HG03521 (cell line): Measurements from ENCODE around the gene SMG7.

Experiments used
- ATAC-seq: cut with Tn5 transposase; IDR thresholded peaks from one replicate; pipeline ENCODE4 v1.9.1; 2021; ENCODE audit warnings: mild to moderate bottlenecking, moderate library complexity; ENCODE audit not compliant: unreplicated experiment

The SMG7 gene

DNA sequence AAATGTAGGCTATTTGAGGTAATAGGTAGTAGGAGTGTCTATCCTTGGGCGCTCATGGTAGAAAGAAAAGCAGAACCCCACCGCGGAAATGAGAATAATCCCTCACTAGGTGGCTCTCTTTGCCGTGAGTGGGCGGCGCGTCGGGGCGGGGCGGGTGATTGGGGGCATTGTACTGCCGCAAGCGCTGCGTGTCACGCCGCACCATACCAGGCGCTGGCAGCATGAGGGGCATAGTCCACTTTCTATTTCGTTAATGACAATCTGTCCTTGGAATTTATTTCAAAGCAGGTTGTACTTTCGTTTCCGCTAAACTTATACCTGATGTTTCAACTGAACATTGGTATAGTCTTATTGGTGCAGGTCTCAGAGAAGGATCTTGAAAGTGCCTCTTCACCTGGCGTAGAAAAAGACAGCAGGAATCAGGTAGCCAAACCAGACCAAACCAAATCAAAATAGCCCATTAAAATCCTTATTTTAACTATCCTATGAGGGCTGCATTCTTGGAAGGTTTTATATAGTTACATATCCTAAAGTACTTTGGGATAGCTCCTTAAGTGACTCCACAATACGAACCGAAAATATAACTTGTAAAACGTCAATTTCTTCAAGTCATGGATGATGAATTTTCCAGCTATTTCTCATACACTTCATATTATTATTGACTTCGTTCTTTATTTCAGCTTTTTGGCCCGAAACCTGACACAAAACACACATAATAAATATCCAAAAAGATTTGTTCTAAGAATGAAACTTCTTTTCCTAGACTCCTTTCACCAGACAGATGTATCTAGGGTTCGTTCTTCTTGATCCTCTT lies 1.9 kb upstream of the SMG7 start:
- peak; percentile 31 for ATAC-seq

DNA sequence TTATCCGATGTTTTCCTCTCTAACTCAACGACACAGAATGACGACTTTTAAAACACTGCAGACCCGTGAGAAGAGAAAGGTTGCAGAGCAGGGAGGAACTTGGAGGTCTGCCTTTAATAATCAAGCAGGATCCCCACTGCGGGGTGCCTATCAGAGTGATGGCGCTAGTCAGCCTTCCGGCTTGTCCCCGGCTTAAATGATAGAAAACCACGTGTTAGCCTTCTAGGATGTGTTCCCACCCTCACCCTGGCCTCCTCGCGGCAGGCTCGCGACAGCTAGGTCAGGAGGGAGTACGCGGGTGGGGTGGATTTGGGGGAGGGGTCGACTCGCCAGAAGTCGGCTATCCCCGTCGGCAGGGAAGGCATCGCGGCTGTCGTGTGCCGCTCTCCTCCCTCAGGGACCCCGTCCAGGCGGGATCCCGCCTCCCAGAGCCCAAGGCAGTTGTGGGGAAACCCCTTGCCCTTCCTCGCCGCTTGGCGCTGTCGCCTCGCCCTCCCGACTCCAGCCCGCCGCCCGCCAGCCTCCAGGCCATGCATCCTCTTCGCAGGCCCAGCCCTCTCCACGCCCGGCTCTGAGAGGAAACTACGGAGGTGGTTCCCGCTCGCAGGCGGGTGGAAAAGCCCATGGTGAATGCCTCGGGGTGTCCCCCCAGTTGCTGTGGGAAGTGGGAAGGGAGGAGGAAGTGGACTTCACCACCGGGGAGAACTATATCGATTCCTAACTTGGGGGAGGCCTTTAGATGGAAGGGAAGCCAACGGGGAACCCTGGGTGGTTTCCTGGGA lies 1.1 kb upstream of the SMG7 start:
- ATAC-seq, result peak; percentile 17

DNA sequence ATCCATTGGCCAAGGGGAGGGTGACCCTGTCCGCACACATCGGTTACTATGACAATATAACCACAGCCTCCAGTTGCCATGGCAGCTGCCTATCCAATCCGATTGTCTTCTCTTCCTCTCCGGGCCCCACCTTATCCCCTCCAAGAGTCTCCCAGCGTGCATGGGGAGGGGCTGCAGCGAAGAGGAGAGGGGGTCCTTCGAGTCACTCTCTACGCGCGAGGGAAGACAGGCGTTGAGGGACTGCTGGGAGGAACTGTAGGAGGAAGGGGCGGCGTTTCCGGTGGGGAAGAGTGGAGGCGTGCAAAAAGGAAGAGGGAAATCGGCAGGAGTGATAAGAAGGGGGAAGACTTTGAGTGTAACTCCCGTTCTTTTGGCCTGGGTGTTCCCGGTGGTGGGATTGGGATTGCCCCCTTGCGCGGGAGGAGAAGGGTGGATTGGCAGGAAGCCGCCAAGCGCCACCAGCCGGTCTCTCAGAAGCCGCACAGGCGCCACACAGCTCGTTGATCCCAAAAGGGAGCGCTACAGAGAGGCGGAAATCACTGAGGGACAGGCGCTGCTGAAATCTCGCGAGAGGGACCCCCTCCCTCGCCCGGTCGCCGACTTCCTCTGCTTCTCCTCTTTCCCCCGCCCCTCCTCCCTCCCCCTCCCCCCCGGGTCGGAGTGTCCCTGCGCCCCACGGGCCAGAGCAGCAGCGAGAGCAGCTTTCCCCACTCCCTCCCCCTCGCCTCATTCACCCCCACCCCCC lies 384 bp upstream of the SMG7 start:
- peak; percentile 47 for ATAC-seq

DNA sequence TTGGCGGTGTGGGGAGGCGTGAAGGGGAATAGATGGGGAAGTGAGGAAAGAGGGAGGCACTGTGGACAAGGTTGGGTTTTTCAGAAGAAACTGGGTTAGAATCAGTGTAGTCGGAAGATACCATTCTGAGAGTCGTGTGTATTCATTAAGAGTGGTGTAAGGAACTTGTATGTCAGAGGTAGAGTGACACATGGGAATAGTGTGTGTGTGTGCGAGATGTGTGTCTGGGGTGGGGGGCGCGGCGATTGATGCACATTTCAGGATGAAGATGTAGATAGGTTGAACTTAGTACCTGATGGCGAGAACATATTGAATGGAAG lies 878 bp downstream of the SMG7 start:
- ATAC-seq, result no peak

DNA sequence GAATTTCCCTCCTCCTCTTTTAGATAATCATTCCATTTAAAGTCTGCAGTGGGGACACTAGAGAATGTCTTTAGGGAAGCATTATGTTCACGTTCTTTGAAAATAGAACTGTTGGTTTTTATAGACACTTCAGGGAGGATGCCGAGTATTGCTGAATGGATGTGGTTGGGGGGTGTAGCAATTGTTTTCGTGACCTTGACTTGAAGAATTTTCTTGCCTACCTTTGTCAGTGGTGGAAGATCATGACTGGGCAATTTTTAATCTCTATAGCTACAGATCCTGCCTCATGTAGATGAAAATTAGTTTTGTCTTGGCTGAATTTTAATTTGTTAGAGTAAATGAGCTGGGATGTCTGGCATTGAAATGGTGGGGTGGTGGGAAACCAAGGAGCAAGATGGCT lies 3.8 kb downstream of the SMG7 start:
- no peak for ATAC-seq

DNA sequence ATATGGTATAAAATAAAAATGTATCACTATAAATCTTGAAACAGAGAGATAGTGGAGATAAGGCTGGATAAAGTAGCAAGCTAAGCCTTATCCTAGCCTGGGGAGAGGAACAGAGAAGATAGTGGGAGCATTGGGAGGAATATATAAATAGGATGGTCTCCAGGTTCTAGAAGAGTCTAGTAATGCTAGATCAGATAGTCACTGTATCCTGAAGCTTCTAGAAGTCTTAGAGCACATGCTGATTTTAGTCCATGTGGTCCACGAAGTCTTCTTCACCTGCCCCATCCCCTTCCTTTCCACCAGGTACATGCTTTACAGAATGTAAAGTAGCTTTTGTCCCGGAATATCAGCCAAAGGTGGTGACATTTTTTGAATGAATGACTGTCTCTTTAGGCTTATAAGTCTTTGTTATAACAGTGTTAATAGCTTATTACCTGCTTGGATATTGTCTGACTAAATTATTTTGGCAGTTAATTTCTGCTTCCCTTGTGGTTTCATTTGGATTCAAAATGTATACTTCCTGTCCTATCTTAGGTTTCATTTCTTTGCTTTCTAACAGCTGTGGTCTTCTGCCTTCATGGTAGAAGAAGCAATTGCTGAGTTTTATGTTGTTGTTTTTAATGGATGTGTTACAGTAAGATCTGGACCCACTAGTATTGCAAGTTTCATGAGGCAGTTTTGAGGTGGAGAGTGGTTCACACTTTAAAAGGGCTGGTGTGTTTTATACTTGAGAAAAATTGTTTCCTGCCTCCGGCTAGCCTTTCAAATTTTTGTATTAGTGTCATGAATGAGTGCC lies 5.9 kb downstream of the SMG7 start:
- no peak for ATAC-seq

DNA sequence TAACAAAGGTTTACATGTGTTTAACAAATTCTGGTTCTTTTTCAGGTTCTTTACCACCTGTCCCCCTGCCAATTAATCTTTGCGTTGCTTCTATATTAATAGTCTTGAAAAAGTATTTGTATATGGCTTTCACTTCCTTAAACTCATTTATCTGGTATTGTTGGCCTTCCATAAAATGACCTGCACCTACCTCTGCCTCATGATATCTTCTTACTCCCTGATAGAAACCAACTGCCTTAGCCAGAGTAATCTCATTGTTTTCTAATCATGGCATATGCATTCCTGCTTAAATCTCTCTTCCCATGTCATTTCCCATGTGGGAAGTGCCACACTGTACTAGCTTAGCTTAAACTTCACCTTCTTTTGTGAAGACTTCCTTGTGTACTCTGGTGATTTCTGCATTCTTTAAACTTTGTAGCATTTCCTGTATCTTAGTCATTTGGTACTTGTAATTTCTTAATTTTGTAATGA lies 8.7 kb downstream of the SMG7 start:
- peak; percentile 55 for ATAC-seq

DNA sequence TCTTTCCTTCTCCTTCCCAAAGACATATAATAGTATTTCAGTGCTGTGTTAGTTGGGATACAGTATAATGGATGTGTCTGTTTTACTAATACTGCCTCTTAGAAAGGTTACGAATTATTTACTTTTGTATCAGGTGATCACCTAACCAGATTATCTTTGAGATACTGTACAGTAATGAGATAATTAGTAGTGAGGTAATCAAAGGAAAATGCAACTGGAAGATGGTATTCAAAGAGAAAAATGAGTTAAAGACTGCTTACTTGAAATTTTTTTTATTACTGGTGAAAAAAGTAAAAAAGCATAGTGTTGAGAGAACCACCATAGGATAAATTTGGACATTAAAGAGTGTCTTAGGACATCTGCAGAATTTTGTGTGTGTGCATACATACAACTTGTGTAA lies 10.9 kb downstream of the SMG7 start:
- ATAC-seq, result no peak

DNA sequence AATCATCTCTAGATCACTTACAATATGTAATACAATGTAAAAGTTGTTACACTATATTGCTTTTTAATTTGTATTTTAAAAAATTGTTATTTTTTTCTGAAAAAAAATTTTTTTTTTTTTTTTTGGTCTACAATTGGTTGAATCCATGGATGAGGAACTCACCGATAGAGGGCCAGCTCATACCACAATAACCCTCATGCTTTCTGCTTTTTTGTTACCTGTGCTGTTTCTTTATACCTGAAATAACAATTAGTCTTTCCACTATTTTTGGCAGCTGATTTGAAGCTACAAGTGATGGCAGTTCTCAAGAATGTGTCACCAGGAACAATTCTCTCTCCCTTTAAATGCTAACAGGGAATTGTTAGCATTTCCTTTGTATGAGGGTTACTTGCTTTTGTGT lies 12.0 kb downstream of the SMG7 start:
- ATAC-seq, result no peak

DNA sequence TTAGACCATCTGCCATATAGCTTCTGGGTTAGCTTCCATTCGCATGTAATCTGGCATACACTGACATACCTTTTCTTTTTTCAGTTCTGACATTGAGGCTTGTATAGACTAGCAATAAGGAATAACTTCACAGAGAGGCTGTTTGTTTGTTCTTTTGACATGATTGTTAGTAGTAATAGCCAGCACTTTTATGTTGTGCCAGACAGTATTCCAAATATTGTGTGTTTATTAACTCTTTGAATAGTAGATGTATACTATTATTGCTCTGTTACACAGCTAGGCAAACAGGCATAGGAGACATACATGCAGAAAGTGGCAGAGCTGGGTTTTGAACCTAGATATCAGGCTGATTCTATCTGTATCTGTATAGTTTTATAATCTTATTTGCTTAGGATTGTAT lies 12.6 kb downstream of the SMG7 start:
- ATAC-seq, result no peak

DNA sequence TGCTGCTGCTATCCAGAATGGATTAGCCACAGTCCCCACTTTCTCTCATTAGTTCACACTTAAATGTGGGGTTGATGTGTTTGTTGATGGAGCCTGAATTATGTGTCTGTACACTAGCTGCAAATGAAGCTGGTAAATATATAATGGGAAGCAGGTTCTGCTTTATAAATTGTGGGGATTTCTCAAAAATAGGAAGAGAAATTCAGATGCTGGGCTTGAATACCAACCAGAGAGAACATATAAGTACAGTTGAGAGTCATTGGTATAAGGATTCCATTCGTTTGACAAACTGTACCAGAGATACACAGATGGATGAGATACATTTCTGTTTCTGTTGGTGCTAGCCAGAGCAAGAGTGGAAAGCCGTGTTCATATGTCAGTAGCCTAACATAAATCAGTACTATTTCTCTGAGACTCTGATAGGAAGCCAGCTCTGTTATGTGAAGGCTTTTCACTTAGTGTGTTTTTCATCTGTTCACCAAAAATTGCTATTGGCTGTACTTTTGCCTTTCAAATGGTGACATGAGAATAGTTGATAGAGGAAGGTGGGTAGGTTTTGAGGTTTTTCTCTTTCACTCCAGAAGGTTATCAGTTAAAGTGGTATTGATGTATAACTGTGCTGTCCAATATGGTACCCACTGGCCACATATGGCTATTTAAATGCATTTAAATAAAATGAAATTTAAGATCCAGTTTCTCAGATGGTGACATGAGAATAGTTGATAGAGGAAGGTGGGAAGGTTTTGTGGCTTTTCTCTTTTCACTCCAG lies 15.6 kb downstream of the SMG7 start:
- no peak for ATAC-seq

DNA sequence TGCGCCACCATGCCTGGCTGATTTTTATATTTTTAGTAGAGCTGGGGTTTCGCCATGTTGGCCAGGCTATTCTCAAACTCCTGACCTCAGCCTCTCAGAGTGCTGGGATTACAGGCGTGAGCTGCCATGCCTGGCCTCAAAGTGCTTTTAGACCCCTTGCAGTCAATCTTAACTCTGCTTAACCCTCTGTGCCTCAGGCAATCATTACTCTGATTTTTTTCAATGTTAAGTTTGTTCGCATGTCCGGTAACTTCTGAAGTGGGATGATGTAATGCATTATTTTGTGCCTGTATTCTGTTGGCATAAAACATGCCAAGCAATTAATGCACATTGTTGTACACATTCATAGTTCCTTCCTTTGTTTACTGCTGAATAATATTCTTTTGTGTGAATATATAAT lies 18.6 kb downstream of the SMG7 start:
- no peak for ATAC-seq

DNA sequence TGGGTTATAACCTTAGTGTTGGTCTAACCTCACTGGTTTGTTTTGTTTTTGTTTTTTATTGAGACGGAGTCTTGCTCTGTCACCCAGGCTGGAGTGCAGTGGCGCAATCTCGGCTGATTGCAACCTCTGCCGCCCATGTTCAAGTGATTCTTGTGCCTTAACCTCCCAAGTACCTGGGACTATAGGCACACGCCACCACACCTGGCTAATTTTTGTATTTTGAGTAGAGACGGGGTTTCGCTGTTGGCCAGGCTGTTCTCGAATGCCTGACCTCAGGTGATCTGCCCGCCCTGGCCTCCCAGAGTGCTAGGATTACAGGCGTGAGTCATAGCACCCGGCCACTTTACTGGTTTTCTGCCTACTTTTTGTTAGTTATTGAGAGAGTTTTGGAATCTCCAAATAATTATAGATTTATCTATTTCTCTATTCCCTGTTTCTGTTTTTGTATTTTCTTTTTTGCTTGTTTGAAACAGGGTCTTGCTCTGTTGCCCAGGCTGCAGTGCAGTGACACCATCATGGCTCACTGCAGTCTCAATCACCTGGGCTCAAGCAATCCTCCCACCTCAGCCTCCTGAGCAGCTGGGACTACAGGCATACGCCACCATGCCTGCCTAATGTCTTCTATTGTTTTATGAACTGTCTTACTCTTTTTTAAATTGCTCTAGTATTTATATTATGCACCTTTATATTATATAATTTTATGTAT lies 21.4 kb downstream of the SMG7 start:
- ATAC-seq, result no peak

DNA sequence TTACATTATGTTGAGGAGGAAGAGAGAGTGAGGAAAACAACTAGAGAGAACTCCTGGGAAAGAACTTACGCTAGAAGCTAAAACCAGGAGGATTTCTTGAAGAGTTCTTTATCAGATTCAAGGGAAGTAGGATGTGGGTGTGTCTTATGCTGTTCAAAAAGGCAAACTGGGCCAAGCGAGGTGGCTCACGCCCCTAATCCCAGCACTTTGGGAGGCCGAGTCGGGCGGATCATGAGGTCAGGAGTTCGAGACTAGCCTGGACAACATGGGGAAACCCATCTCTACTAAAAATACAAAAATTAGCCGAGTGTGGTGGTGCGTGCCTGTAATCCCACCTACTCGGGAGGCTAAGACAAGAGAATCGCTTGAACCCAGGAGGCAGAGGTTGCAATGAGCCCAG lies 23.1 kb downstream of the SMG7 start:
- no peak for ATAC-seq

DNA sequence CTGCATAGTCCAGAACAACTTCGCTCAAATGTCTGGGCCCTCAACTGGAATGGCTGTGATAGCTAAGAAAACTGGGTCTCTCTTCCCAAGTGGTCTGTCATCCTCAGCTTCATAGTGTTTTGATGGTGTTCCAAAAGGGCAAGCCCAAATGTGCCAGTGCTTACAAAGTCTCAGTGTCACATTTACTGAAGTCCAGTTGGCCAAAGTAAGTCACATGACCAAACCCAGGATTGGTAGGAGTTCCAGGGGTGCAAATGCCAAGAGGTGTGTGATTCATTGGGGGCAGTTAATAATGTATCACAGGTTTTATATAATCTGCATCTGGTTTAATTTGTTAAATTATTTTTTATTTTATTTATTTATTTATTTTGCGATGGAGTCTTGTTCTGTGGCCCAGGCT lies 24.9 kb downstream of the SMG7 start:
- no peak for ATAC-seq

DNA sequence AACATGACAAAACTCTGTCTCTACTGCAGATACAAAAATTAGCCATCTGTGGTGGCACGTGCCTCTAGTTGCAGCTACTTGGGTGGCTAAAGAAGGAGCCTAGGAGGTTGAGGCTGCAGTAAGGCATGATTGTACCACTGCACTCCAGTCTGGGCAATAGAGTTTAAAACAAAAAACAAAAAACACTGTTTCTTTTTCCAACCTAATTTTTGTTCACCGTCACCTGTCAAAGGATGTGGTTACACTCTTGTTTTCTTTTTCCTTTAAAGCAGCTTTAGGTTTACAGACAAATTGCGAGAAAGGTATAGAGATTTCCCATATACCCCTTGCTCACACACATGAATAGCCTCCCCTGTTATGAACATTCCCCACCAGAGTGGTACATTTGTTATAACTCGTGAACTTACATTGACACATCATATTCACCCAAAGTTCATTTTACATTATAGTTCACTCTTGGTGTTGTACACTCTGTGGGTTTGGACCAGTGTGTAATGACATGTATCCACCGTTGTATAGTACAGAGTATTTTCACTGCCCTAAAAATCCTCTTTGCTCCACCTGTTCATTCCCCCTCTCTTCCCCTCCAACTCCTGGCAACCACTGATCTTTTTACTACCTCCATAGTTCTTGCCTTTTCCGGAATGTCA lies 26.2 kb downstream of the SMG7 start:
- ATAC-seq, result no peak

DNA sequence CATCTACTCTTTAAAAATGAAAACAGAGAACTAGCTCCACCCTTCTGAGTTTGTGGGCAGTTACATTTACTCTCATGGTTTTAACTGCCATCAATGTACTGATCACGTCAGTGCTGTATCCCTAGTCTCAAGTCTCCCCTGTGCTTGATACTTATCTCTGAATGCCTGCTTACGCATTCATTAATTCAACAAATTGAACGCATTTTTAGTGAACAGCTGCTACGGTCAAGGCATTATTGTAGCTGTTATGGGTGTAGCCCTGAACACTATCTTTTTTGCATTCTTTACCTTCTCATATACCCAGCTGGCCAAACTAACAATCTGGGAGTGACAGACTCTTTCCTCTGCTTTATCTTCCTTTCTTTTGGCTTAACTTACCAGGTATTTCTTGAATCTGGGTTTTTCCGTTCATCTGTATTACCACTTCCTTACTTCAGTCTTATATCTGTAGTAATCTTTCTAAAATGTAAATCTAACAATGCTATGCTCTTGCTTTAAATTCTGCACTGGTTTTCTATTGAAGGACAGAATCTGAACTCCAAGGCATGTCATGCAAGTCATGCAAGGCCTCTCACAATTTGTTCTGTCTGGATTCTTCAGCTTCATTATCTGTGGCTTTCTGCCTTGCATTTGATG lies 33.3 kb downstream of the SMG7 start:
- ATAC-seq, result no peak

DNA sequence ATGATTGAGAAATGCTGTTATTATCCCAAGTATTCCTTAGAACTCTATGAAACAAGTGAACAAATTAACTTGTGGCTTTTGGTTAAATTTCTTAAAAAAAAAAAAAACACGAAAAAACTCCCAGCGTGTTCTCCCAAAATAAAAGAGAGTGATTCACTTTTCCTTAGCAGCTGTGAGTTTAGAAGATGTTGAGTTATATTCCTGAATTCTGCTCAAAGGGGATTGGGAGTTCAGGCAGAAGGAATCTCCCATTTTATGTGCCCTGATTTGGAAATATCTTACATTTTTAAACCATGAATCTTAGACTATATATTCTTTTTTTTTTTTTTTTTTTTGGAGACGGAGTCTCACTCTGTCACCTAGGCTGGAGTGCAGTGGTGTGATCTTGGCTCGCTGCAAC lies 34.3 kb downstream of the SMG7 start:
- no peak for ATAC-seq

DNA sequence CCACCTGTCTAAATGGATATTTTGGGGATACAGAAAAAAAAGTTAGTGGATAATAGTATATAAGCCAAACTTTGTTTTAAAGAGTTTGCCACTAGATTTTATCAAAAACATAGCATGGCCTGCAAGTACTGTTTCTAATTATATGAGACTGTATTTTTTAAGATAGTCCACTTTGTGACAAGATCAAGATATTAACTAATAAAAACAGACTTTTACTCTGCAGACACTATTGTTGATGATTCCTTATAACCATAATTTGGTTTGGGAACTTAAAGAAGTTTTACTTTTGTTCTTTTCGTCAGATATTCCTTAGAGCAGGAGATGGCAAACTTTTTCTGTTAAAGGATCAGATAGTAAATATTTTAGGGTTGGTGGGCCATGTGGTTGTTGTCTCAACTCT lies 36.4 kb downstream of the SMG7 start:
- no peak for ATAC-seq
